ENCODE measurements around the gene RAB11FIP2.
A peak's percentile ranks its signal among the peaks of the same experiment; 100 is the strongest.
"Not testable (repeated sequence)": the region's sequence is repeated elsewhere in the genome, so short reads cannot be mapped to it uniquely, and the experiment has no call there.

The RAB11FIP2 gene

GRCh38 chr10:118046395-118047156 is at the start of gene RAB11FIP2:
RAB11FIP2 (minus strand) TSS chr10:118046941; CDS start chr10:118046163, 778 bp downstream.
- H3K27ac Mint-ChIP-seq, result peak within 1 kb of the TSS; percentile 82
- no peaks in the 10 kb centered on the region for H3K27me3 Mint-ChIP-seq
- peak within 1 kb of the TSS; percentile 95 for H3K4me3 Mint-ChIP-seq
- no peaks in the 10 kb centered on the region for H3K9me3 Mint-ChIP-seq (ENCODE audit: low read depth)
- peaks cover 47% of the 10 kb centered on the region for H3K4me1 Mint-ChIP-seq (ENCODE audit: low read depth)
- no peaks in the 10 kb centered on the region for H3K36me3 Mint-ChIP-seq

GRCh38 chr10:118096022-118096421 is 49.3 kb upstream of the RAB11FIP2 start:
- H3K36me3 Mint-ChIP-seq, result no peaks in the 10 kb centered on the region
- no peaks in the 10 kb centered on the region for H3K4me1 Mint-ChIP-seq (ENCODE audit: low read depth)
- no peak overlapping the region for H3K27ac Mint-ChIP-seq
- no peaks in the 10 kb centered on the region for H3K9me3 Mint-ChIP-seq (ENCODE audit: low read depth)
- H3K4me3 Mint-ChIP-seq, result no peak overlapping the region
- no peaks in the 10 kb centered on the region for H3K27me3 Mint-ChIP-seq

- Mint-ChIP-seq H3K9me3 (ENCODE audit: low read depth) (no peaks in the 10 kb centered on the region), H3K27ac (no peak overlapping the region), H3K27me3 (peaks cover 2% of the 10 kb centered on the region), H3K36me3 (no peaks in the 10 kb centered on the region), H3K4me3 (no peak overlapping the region), H3K4me1 (ENCODE audit: low read depth) (no peaks in the 10 kb centered on the region)
Measured at GRCh38 chr10:118092209-118092608, 45.5 kb upstream of the RAB11FIP2 start.

GRCh38 chr10:118080817-118081216 is 34.1 kb upstream of the RAB11FIP2 start:
- Mint-ChIP-seq H3K4me1 (ENCODE audit: low read depth) (no peaks in the 10 kb centered on the region), H3K4me3 (no peak overlapping the region), H3K9me3 (ENCODE audit: low read depth) (peaks cover 6% of the 10 kb centered on the region)

GRCh38 chr10:118076705-118077104 is 30.0 kb upstream of the RAB11FIP2 start:
- peaks cover 1% of the 10 kb centered on the region for H3K27me3 Mint-ChIP-seq
- H3K9me3 Mint-ChIP-seq (ENCODE audit: low read depth), result no peaks in the 10 kb centered on the region
- H3K36me3 Mint-ChIP-seq, result no peaks in the 10 kb centered on the region
- H3K27ac Mint-ChIP-seq, result no peak overlapping the region
- H3K4me3 Mint-ChIP-seq, result no peak overlapping the region
- H3K4me1 Mint-ChIP-seq (ENCODE audit: low read depth), result no peaks in the 10 kb centered on the region

More at GRCh38 chr10:118080817-118081216, 34.1 kb upstream of the RAB11FIP2 start:
- Mint-ChIP-seq H3K27ac (no peak overlapping the region), H3K27me3 (peaks cover 1% of the 10 kb centered on the region), H3K36me3 (no peaks in the 10 kb centered on the region)

- Mint-ChIP-seq H3K4me3 (no peak overlapping the region), H3K4me1 (ENCODE audit: low read depth) (no peaks in the 10 kb centered on the region), H3K9me3 (ENCODE audit: low read depth) (no peaks in the 10 kb centered on the region), H3K27ac (no peak overlapping the region), H3K27me3 (peaks cover 6% of the 10 kb centered on the region), H3K36me3 (peaks cover under 1% of the 10 kb centered on the region)
Measured at GRCh38 chr10:118072840-118073239, 26.1 kb upstream of the RAB11FIP2 start.

- H3K36me3 Mint-ChIP-seq; H3K27ac Mint-ChIP-seq; H3K9me3 Mint-ChIP-seq (ENCODE audit: low read depth); H3K4me3 Mint-ChIP-seq; H3K4me1 Mint-ChIP-seq (ENCODE audit: low read depth): not testable (repeated sequence)
- H3K27me3 Mint-ChIP-seq, result peaks cover 13% of the 10 kb centered on the region
Measured at GRCh38 chr10:118067389-118067788, 20.6 kb upstream of the RAB11FIP2 start.

- no peak overlapping the region for H3K27ac Mint-ChIP-seq
- peaks cover under 1% of the 10 kb centered on the region for H3K36me3 Mint-ChIP-seq
- H3K4me1 Mint-ChIP-seq (ENCODE audit: low read depth), result no peaks in the 10 kb centered on the region
- peaks cover 15% of the 10 kb centered on the region for H3K27me3 Mint-ChIP-seq
- no peaks in the 10 kb centered on the region for H3K9me3 Mint-ChIP-seq (ENCODE audit: low read depth)
- H3K4me3 Mint-ChIP-seq, result no peak overlapping the region
Measured at GRCh38 chr10:118062798-118063238, 16.1 kb upstream of the RAB11FIP2 start.

- Mint-ChIP-seq H3K4me3 (no peak overlapping the region), H3K36me3 (no peaks in the 10 kb centered on the region), H3K4me1 (ENCODE audit: low read depth) (no peaks in the 10 kb centered on the region), H3K27me3 (peaks cover 16% of the 10 kb centered on the region), H3K27ac (no peak overlapping the region), H3K9me3 (ENCODE audit: low read depth) (no peaks in the 10 kb centered on the region)
Measured at GRCh38 chr10:118058371-118058770, 11.6 kb upstream of the RAB11FIP2 start.

- H3K27ac Mint-ChIP-seq, result no peak overlapping the region
- no peaks in the 10 kb centered on the region for H3K4me1 Mint-ChIP-seq (ENCODE audit: low read depth)
- peaks cover 11% of the 10 kb centered on the region for H3K27me3 Mint-ChIP-seq
- H3K9me3 Mint-ChIP-seq (ENCODE audit: low read depth), result no peaks in the 10 kb centered on the region
- no peaks in the 10 kb centered on the region for H3K36me3 Mint-ChIP-seq
- no peak overlapping the region for H3K4me3 Mint-ChIP-seq
Measured at GRCh38 chr10:118057361-118057760, 10.6 kb upstream of the RAB11FIP2 start.

GRCh38 chr10:118054383-118054782 is 7.6 kb upstream of the RAB11FIP2 start:
- Mint-ChIP-seq H3K9me3 (ENCODE audit: low read depth) (no peaks in the 10 kb centered on the region), H3K4me1 (ENCODE audit: low read depth) (no peaks in the 10 kb centered on the region), H3K27me3 (peaks cover 5% of the 10 kb centered on the region), H3K4me3 (no peak overlapping the region), H3K27ac (no peak overlapping the region), H3K36me3 (no peaks in the 10 kb centered on the region)

GRCh38 chr10:118052816-118053215 is 6.1 kb upstream of the RAB11FIP2 start:
- no peaks in the 10 kb centered on the region for H3K36me3 Mint-ChIP-seq
- peaks cover 3% of the 10 kb centered on the region for H3K27me3 Mint-ChIP-seq
- no peak overlapping the region for H3K27ac Mint-ChIP-seq
- H3K4me1 Mint-ChIP-seq (ENCODE audit: low read depth), result no peaks in the 10 kb centered on the region
- no peak overlapping the region for H3K4me3 Mint-ChIP-seq
- H3K9me3 Mint-ChIP-seq (ENCODE audit: low read depth), result no peaks in the 10 kb centered on the region

- no peaks in the 10 kb centered on the region for H3K36me3 Mint-ChIP-seq
- H3K9me3 Mint-ChIP-seq (ENCODE audit: low read depth), result no peaks in the 10 kb centered on the region
- peak overlapping the region; percentile 95 for H3K4me3 Mint-ChIP-seq
- peaks cover 35% of the 10 kb centered on the region for H3K4me1 Mint-ChIP-seq (ENCODE audit: low read depth)
- no peak overlapping the region for H3K27ac Mint-ChIP-seq
- no peaks in the 10 kb centered on the region for H3K27me3 Mint-ChIP-seq
Measured at GRCh38 chr10:118047880-118048279, 1.1 kb upstream of the RAB11FIP2 start.

GRCh38 chr10:118047157-118047719 is 497 bp upstream of the RAB11FIP2 start:
- H3K4me1 Mint-ChIP-seq (ENCODE audit: low read depth), result peaks cover 41% of the 10 kb centered on the region
- no peaks in the 10 kb centered on the region for H3K9me3 Mint-ChIP-seq (ENCODE audit: low read depth)
- peak overlapping the region; percentile 11 for H3K27ac Mint-ChIP-seq
- no peaks in the 10 kb centered on the region for H3K36me3 Mint-ChIP-seq
- H3K4me3 Mint-ChIP-seq, result peak overlapping the region; percentile 95
- H3K27me3 Mint-ChIP-seq, result no peaks in the 10 kb centered on the region

GRCh38 chr10:118045837-118046394 is 825 bp downstream of the RAB11FIP2 start:
- H3K4me1 Mint-ChIP-seq (ENCODE audit: low read depth), result peaks cover 50% of the 10 kb centered on the region
- no peaks in the 10 kb centered on the region for H3K9me3 Mint-ChIP-seq (ENCODE audit: low read depth)
- H3K27ac Mint-ChIP-seq, result peak overlapping the region; percentile 82
- H3K27me3 Mint-ChIP-seq, result no peaks in the 10 kb centered on the region
- no peaks in the 10 kb centered on the region for H3K36me3 Mint-ChIP-seq
- peak overlapping the region; percentile 95 for H3K4me3 Mint-ChIP-seq
